Caco-2 (cell line): Measurements from ENCODE around the gene WWC2. TPM values are rescaled to one million over a fixed set of nuclear protein-coding genes. Genes with fewer than 3 reads are reported as not detected.

Source experiments
- BruUV-seq: library from RNA; stranded (reverse); fragments of 400-500 nt; replicated peaks from 2 replicates; lab custom pipeline; 2021; lab: Mats Ljungman, UMichigan
- CTCF ChIA-PET: fragments of 300-600 bp; sonication (Branson Sonifier 250); formaldehyde crosslinking; loops from one replicate; lab custom pipeline; 2022; ENCODE audit warnings: antibody characterized with exemption; lab: Charles Lee
- POLR2A ChIA-PET: fragments of 300-600 bp; sonication (Branson Sonifier 250); formaldehyde crosslinking; loops from one replicate; lab custom pipeline; 2022; ENCODE audit warnings: antibody characterized with exemption; lab: Charles Lee
- DNase-seq, 2 experiments: peaks; one replicate each; pipeline versions ENCODE4 v3.0.0 to v3.0.0-alpha.2; 2020 to 2022
- H3K27me3 ChIP-seq: replicated peaks from 2 replicates; pipeline ENCODE4 v1.6.0; 2011; ENCODE audit warnings: low read length; ENCODE audit not compliant: control insufficient read depth, insufficient read depth
- H3K36me3 ChIP-seq: 2 replicates; pipeline ENCODE4 v1.5.1; 2011; ENCODE audit warnings: low read length; ENCODE audit not compliant: control insufficient read depth, insufficient read depth
- H3K4me1 ChIP-seq: fragments of 250-450 bp; sonication (Bioruptor Pico); 2 replicates; pipeline ENCODE4 v1.5.1; 2020; ENCODE audit warnings: mild to moderate bottlenecking
- H3K4me3 ChIP-seq: 2 replicates; pipeline ENCODE4 v1.5.1; 2011; ENCODE audit warnings: low read depth, mild to moderate bottlenecking, control low read depth, low read length
- H3K9me3 ChIP-seq: fragments of 250-450 bp; sonication (Bioruptor Pico); 2 replicates; pipeline ENCODE4 v1.5.1; 2020; ENCODE audit warnings: mild to moderate bottlenecking, moderate library complexity
- H3K27ac Mint-ChIP-seq: one replicate; pipeline ENCODE4 v1.8.0; 2022; ENCODE audit warnings: mixed read lengths; ENCODE audit not compliant: unreplicated experiment
- H3K27me3 Mint-ChIP-seq: one replicate; pipeline ENCODE4 v1.8.0; 2022; ENCODE audit warnings: mixed read lengths; ENCODE audit not compliant: insufficient read depth, unreplicated experiment
- H3K36me3 Mint-ChIP-seq: one replicate; pipeline ENCODE4 v1.8.0; 2022; ENCODE audit warnings: mild to moderate bottlenecking, mixed read lengths; ENCODE audit not compliant: insufficient read depth, unreplicated experiment
- H3K4me1 Mint-ChIP-seq: one replicate; pipeline ENCODE4 v1.8.0; 2022; ENCODE audit warnings: low read depth, mixed read lengths; ENCODE audit not compliant: unreplicated experiment
- H3K4me3 Mint-ChIP-seq: one replicate; pipeline ENCODE4 v1.8.0; 2022; ENCODE audit warnings: mild to moderate bottlenecking, moderate library complexity, mixed read lengths; ENCODE audit not compliant: unreplicated experiment
- H3K9me3 Mint-ChIP-seq: one replicate; pipeline ENCODE4 v1.8.0; 2022; ENCODE audit warnings: mixed read lengths; ENCODE audit not compliant: unreplicated experiment
- CTCF ChIP-seq, 2 experiments: fragments of 200-600 bp in 1 of 2; IDR thresholded peaks; 1 replicate in 1 of 2; 2 replicates in 1 of 2; pipeline versions ENCODE4 v1.5.1 to v1.8.0; 2011 to 2022; ENCODE audit warnings: antibody characterized with exemption in 1 of 2, control low read depth in 1 of 2, inconsistent platforms in 1 of 2, low read depth in 1 of 2, low read length in 1 of 2, mild to moderate bottlenecking in 1 of 2, moderate library complexity in 1 of 2; ENCODE audit not compliant: insufficient read depth in 1 of 2, severe bottlenecking in 1 of 2, unreplicated experiment in 1 of 2
- intact Hi-C: fragments of 100-400 bp; cut with micrococcal nuclease; formaldehyde crosslinking; loops from one replicate; pipeline ENCODE4 v1.10.0; 2022; ENCODE audit not compliant: unreplicated experiment
- total RNA-seq: library from RNA; stranded (reverse); gene quantifications from 2 replicates; pipeline ENCODE4 v1.2.3, GENCODE V29; 2022

WWC2 gene
- total RNA-seq, 1 experiment from 2014 or later, result 126 TPM

- Mint-ChIP-seq H3K27ac (peak overlapping the region; percentile 1), H3K36me3 (peaks cover 19% of the 10 kb centered on the region), H3K27me3 (no peaks in the 10 kb centered on the region), H3K4me3 (no peak overlapping the region), H3K9me3 (peaks cover 12% of the 10 kb centered on the region), H3K4me1 (peaks cover 64% of the 10 kb centered on the region)
- no peak for TF ChIP-seq CTCF (IDR thresholded peaks at IDR 0.05; ENCODE audit: insufficient read depth in 1 of 2, low read depth in 1 of 2, low read length in 1 of 2, severe bottlenecking in 1 of 2, unreplicated experiment in 1 of 2)
- intact Hi-C loops, result no loop called here
- no peak for DNase-seq
- Histone ChIP-seq H3K27me3 (no peaks in the 10 kb centered on the region), H3K9me3 (no peaks in the 10 kb centered on the region), H3K36me3 (no peaks in the 10 kb centered on the region), H3K4me3 (no peak overlapping the region), H3K4me1 (peaks cover 52% of the 10 kb centered on the region)
- ChIA-PET CTCF (no interaction called here), POLR2A (no interaction called here)
- BruUV-seq, result no TSS peak
These were observed 64.1 kb downstream of the WWC2 start for GRCh38 chr4:183163135-183163534.

GRCh38 chr4:183164963-183165362, 65.9 kb downstream of the WWC2 start:
- no peak overlapping the region for H3K4me3 Mint-ChIP-seq
- intact Hi-C loops, result loop anchor here (1.0 kb wide), 1 partner anchor 11 kb away; no protein-coding TSS in a partner anchor
- peaks cover 64% of the 10 kb centered on the region for H3K4me1 Mint-ChIP-seq
- no peaks in the 10 kb centered on the region for H3K27me3 Mint-ChIP-seq
- POLR2A ChIA-PET, result interaction anchor here (0.6 kb wide), 1 partner anchor 10 kb away, joined by 3 read pairs; no protein-coding TSS in a partner anchor
- Histone ChIP-seq H3K27me3 (no peaks in the 10 kb centered on the region), H3K9me3 (no peaks in the 10 kb centered on the region), H3K4me3 (no peak overlapping the region), H3K36me3 (no peaks in the 10 kb centered on the region), H3K4me1 (peaks cover 43% of the 10 kb centered on the region)
- peaks cover 19% of the 10 kb centered on the region for H3K36me3 Mint-ChIP-seq
- peaks cover 12% of the 10 kb centered on the region for H3K9me3 Mint-ChIP-seq
- TF ChIP-seq CTCF (IDR thresholded peaks at IDR 0.05; ENCODE audit: insufficient read depth in 1 of 2, low read depth in 1 of 2, low read length in 1 of 2, severe bottlenecking in 1 of 2, unreplicated experiment in 1 of 2), result no peak
- no TSS peak for BruUV-seq
- peak overlapping the region; percentile 70 for H3K27ac Mint-ChIP-seq
- DNase-seq, result no peak
- CTCF ChIA-PET, result no interaction called here

GRCh38 chr4:183165376-183165775, 66.3 kb downstream of the WWC2 start:
- H3K9me3 Mint-ChIP-seq, result peaks cover 12% of the 10 kb centered on the region
- H3K4me3 Mint-ChIP-seq, result no peak overlapping the region
- no peaks in the 10 kb centered on the region for H3K27me3 Mint-ChIP-seq
- H3K27me3 ChIP-seq, result no peaks in the 10 kb centered on the region
- ChIA-PET POLR2A (interaction anchor here (0.6 kb wide), 1 partner anchor 10 kb away, joined by 3 read pairs; no protein-coding TSS in a partner anchor), CTCF (interaction anchor here (0.6 kb wide), 1 partner anchor 1761 kb away, joined by 3 read pairs; no protein-coding TSS in a partner anchor)
- peak overlapping the region; percentile 70 for H3K27ac Mint-ChIP-seq
- H3K9me3 ChIP-seq, result no peaks in the 10 kb centered on the region
- intact Hi-C loops, result loop anchor here (1.0 kb wide), 1 partner anchor 11 kb away; no protein-coding TSS in a partner anchor
- no peak overlapping the region for H3K4me3 ChIP-seq
- H3K36me3 ChIP-seq, result no peaks in the 10 kb centered on the region
- DNase-seq, result no peak
- peaks cover 43% of the 10 kb centered on the region for H3K4me1 ChIP-seq
- BruUV-seq, result no TSS peak
- TF ChIP-seq CTCF (IDR thresholded peaks at IDR 0.05; ENCODE audit: insufficient read depth in 1 of 2, low read depth in 1 of 2, low read length in 1 of 2, severe bottlenecking in 1 of 2, unreplicated experiment in 1 of 2), result no peak
- H3K36me3 Mint-ChIP-seq, result peaks cover 23% of the 10 kb centered on the region
- peaks cover 64% of the 10 kb centered on the region for H3K4me1 Mint-ChIP-seq
